SK-N-SH (cell line): ENCODE results near the gene CXorf66. TPM values are rescaled to one million over a fixed set of nuclear protein-coding genes. Genes with fewer than 3 reads are reported as not detected.

Experiments used
- CTCF ChIA-PET: fragments of 300-600, 350-600 bp; formaldehyde crosslinking; extraction: SDS; loops from one replicate; lab custom pipeline; 2021; lab: Yijun Ruan, JAX
- POLR2A ChIA-PET: fragments of 350-600 bp; sonication (Branson Sonifier 250); formaldehyde crosslinking; extraction: SDS; loops from one replicate; lab custom pipeline; 2020; ENCODE audit warnings: antibody characterized with exemption, inconsistent platforms; lab: Yijun Ruan, JAX
- DNase-seq: peaks from one replicate; pipeline ENCODE4 v3.0.0; 2012
- H2AFZ ChIP-seq: fragments of 200-600 bp; sonication (generic); 2 replicates; pipeline ENCODE4 v1.8.1; 2016; ENCODE audit warnings: antibody characterized with exemption, mild to moderate bottlenecking, low read depth
- H3F3A ChIP-seq: fragments of 200-600 bp; sonication (generic); replicated peaks from 2 replicates; pipeline ENCODE3; 2016; ENCODE audit warnings: antibody characterized with exemption, mild to moderate bottlenecking; ENCODE audit not compliant: insufficient read depth
- H3K27ac ChIP-seq, 2 experiments: fragments of 200-500 bp in 1 of 2; fragments of 200-600 bp in 1 of 2; sonication (Bioruptor generic) in 1 of 2; sonication (generic), shearing (Covaris generic) in 1 of 2; 2 replicates each; pipeline versions ENCODE4 v1.5.1 to v1.6.1; 2014 to 2016; ENCODE audit warnings: low read depth in 2 of 2, inconsistent platforms in 1 of 2, low read length in 1 of 2, mild to moderate bottlenecking in 1 of 2, mixed read lengths in 1 of 2
- H3K27me3 ChIP-seq: fragments of 200-600 bp; sonication (generic), shearing (Covaris generic); 2 replicates; pipeline ENCODE4 v1.6.1; 2016; ENCODE audit warnings: mixed run types; ENCODE audit not compliant: insufficient read depth
- H3K36me3 ChIP-seq, 2 experiments: fragments of 200-500 bp in 1 of 2; fragments of 200-600 bp in 1 of 2; sonication (Bioruptor generic) in 1 of 2; sonication (generic) in 1 of 2; replicated peaks in 1 of 2; 2 replicates each; pipeline versions ENCODE3 to v1.5.1; 2014 to 2016; ENCODE audit warnings: low read length in 1 of 2, mild to moderate bottlenecking in 1 of 2; ENCODE audit not compliant: insufficient read depth in 2 of 2, control insufficient read depth in 1 of 2
- H3K4me1 ChIP-seq, 2 experiments: fragments of 200-500 bp in 1 of 2; fragments of 200-600 bp in 1 of 2; sonication (Bioruptor generic) in 1 of 2; sonication (generic), shearing (Covaris generic) in 1 of 2; 2 replicates each; pipeline versions ENCODE4 v1.5.1 to v1.6.1; 2014 to 2016; ENCODE audit warnings: low read depth in 1 of 2, low read length in 1 of 2, mixed run types in 1 of 2; ENCODE audit not compliant: insufficient read depth in 2 of 2, control insufficient read depth in 1 of 2
- H3K4me2 ChIP-seq: fragments of 200-600 bp; sonication (generic), shearing (Covaris generic); 2 replicates; pipeline ENCODE4 v1.6.1; 2017; ENCODE audit warnings: mixed run types
- H3K4me3 ChIP-seq, 2 experiments: fragments of 200-500 bp in 1 of 2; fragments of 200-600 bp in 1 of 2; sonication (Bioruptor generic) in 1 of 2; sonication (generic), shearing (Covaris generic) in 1 of 2; 2 replicates each; pipeline versions ENCODE4 v1.5.1 to v1.8.1; 2014 to 2016; ENCODE audit warnings: low read depth in 2 of 2, inconsistent platforms in 1 of 2, low read length in 1 of 2, mild to moderate bottlenecking in 1 of 2, mixed read lengths in 1 of 2, moderate library complexity in 1 of 2
- H3K79me2 ChIP-seq: fragments of 200-600 bp; sonication (generic); 2 replicates; pipeline ENCODE4 v1.8.1; 2017; ENCODE audit warnings: mild to moderate bottlenecking; ENCODE audit not compliant: insufficient read depth
- H3K9ac ChIP-seq: fragments of 200-600 bp; sonication (generic); 2 replicates; pipeline ENCODE4 v1.6.1; 2017; ENCODE audit warnings: mixed run types
- H3K9me2 ChIP-seq: fragments of 200-600 bp; sonication (generic); 2 replicates; pipeline ENCODE4 v1.6.1; 2017; ENCODE audit warnings: mixed run types
- H3K9me3 ChIP-seq: fragments of 200-600 bp; sonication (generic); 2 replicates; pipeline ENCODE4 v1.6.1; 2017; ENCODE audit warnings: mixed run types, mild to moderate bottlenecking, moderate library complexity
- H4K20me1 ChIP-seq: fragments of 200-600 bp; sonication (generic); 2 replicates; pipeline ENCODE4 v1.6.1; 2017; ENCODE audit warnings: mild to moderate bottlenecking, mixed run types; ENCODE audit not compliant: insufficient read depth
- ELF1 ChIP-seq: IDR thresholded peaks from 2 replicates; pipeline ENCODE4 v1.4.0; 2012
- EP300 ChIP-seq, 2 experiments: IDR thresholded peaks; 2 replicates each; pipeline versions ENCODE4 v1.4.0 to v1.6.1; 2012; ENCODE audit warnings: borderline replicate concordance in 1 of 2, low read depth in 1 of 2, low read length in 1 of 2
- FOSL2 ChIP-seq: IDR thresholded peaks from 2 replicates; pipeline ENCODE4 v1.4.0; 2012; ENCODE audit warnings: low read depth, mild to moderate bottlenecking, moderate library complexity, borderline replicate concordance
- FOXJ3 ChIP-seq: sonication (generic); formaldehyde crosslinking; IDR thresholded peaks from 2 replicates; pipeline ENCODE4 v1.5.1; 2020; ENCODE audit warnings: mild to moderate bottlenecking, missing genetic modification reagents
- FOXM1 ChIP-seq: IDR thresholded peaks from 2 replicates; pipeline ENCODE4 v1.4.0; 2012; ENCODE audit warnings: low read depth, mild to moderate bottlenecking
- GATA2 ChIP-seq: sonication (generic); formaldehyde crosslinking; IDR thresholded peaks from 2 replicates; pipeline ENCODE4 v1.5.0; 2020; ENCODE audit warnings: mild to moderate bottlenecking, missing genetic modification reagents
- IRF3 ChIP-seq: fragments of 150-350 bp; IDR thresholded peaks from 2 replicates; pipeline ENCODE4 v1.6.1; 2016; ENCODE audit warnings: mild to moderate bottlenecking, low read depth, low read length
- JUND ChIP-seq: IDR thresholded peaks from 2 replicates; pipeline ENCODE4 v1.4.0; 2012
- MAX ChIP-seq: IDR thresholded peaks from 2 replicates; pipeline ENCODE4 v1.4.0; 2012; ENCODE audit warnings: low read depth
- RAD21 ChIP-seq: IDR thresholded peaks from 2 replicates; pipeline ENCODE4 v1.6.1; 2012; ENCODE audit warnings: mild to moderate bottlenecking, low read length
- RCOR1 ChIP-seq: fragments of 150-350 bp; IDR thresholded peaks from 2 replicates; pipeline ENCODE4 v1.6.1; 2017; ENCODE audit warnings: antibody characterized with exemption, low read length
- REST ChIP-seq: IDR thresholded peaks from 2 replicates; pipeline ENCODE4 v1.6.1; 2012; ENCODE audit warnings: mild to moderate bottlenecking, low read depth, low read length, moderate library complexity
- SIN3A ChIP-seq: IDR thresholded peaks from 2 replicates; pipeline ENCODE4 v1.6.1; 2012; ENCODE audit warnings: low read depth, mild to moderate bottlenecking, low read length, moderate library complexity, borderline replicate concordance
- TAF1 ChIP-seq: IDR thresholded peaks from 2 replicates; pipeline ENCODE4 v1.6.1; 2012; ENCODE audit warnings: low read depth, mild to moderate bottlenecking, low read length, moderate library complexity, borderline replicate concordance
- YY1 ChIP-seq: IDR thresholded peaks from 2 replicates; pipeline ENCODE4 v1.4.0; 2012; ENCODE audit warnings: low read depth, mild to moderate bottlenecking
- polyA plus RNA-seq, 3 experiments: library from polyadenylated mRNA; depleted of rRNA; stranded (reverse); fragments of >200 nt; gene quantifications; 2 replicates each; pipeline ENCODE4 v1.2.3, GENCODE V29; 2012
- TF ChIP-seq, protein P1 (sequence below): IDR thresholded peaks from 2 replicates; pipeline ENCODE4 v1.4.0; 2012; ENCODE audit warnings: low read depth, borderline replicate concordance
- TF ChIP-seq, protein P2 (sequence below): IDR thresholded peaks from 2 replicates; pipeline ENCODE4 v1.4.0; 2012; ENCODE audit warnings: low read depth, borderline replicate concordance

The CXorf66 gene
- polyA plus RNA-seq, 1 of the 3 experiments (the other 2 are of a cell fraction), result not detected

DNA sequence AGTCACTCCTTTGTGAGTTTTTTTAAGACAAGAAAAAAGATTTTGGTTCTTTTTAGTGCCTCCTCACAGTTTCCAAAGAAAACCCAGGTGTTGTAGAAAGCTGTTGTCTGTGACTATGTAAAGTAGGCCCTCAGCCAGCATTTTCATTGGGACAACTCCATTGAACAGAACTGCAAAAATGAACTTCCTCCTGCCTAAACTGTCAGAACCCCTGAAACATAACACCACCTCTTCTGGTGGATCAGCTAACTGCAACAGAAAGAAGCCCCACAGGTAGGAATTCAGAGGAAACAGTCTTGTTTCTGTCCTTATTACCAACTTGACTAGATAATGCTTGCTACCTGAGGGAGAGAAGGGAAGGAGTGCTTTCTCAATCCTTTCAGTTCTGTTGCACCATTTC is 29.1 kb downstream of the CXorf66 start:
- no peaks in the 10 kb centered on the region for H3K9me2 ChIP-seq
- no peaks in the 10 kb centered on the region for H3K27me3 ChIP-seq
- DNase-seq, result no peak
- H3K79me2 ChIP-seq, result peaks cover 6% of the 10 kb centered on the region; the same call in 1 of the 2 replicates
- H3K9me3 ChIP-seq, result no peaks in the 10 kb centered on the region
- TF ChIP-seq EP300 (IDR thresholded peaks at IDR 0.05; ENCODE audit: borderline replicate concordance in 1 of 2, low read depth in 1 of 2, low read length in 1 of 2) (no peak), MAX (no peak), REST (no peak), TAF1 (no peak), FOXM1 (no peak), FOSL2 (no peak), YY1 (no peak), IRF3 (no peak), FOXJ3 (no peak), GATA2 (CRISPR knock-in tag) (no peak), JUND (no peak), RCOR1 (no peak), ELF1 (no peak), SIN3A (no peak), RAD21 (no peak)
- TF ChIP-seq, protein P1, sequence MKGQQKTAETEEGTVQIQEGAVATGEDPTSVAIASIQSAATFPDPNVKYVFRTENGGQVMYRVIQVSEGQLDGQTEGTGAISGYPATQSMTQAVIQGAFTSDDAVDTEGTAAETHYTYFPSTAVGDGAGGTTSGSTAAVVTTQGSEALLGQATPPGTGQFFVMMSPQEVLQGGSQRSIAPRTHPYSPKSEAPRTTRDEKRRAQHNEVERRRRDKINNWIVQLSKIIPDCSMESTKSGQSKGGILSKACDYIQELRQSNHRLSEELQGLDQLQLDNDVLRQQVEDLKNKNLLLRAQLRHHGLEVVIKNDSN, result no peak
- TF ChIP-seq, protein P2, sequence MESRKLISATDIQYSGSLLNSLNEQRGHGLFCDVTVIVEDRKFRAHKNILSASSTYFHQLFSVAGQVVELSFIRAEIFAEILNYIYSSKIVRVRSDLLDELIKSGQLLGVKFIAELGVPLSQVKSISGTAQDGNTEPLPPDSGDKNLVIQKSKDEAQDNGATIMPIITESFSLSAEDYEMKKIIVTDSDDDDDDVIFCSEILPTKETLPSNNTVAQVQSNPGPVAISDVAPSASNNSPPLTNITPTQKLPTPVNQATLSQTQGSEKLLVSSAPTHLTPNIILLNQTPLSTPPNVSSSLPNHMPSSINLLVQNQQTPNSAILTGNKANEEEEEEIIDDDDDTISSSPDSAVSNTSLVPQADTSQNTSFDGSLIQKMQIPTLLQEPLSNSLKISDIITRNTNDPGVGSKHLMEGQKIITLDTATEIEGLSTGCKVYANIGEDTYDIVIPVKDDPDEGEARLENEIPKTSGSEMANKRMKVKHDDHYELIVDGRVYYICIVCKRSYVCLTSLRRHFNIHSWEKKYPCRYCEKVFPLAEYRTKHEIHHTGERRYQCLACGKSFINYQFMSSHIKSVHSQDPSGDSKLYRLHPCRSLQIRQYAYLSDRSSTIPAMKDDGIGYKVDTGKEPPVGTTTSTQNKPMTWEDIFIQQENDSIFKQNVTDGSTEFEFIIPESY, result no peak
- no peaks in the 10 kb centered on the region for H3F3A ChIP-seq
- H2AFZ ChIP-seq, result no peak overlapping the region
- H3K4me1 ChIP-seq, result no peaks in the 10 kb centered on the region; a peak in 1 of 4 replicates
- H3K9ac ChIP-seq, result no peak overlapping the region
- H3K4me2 ChIP-seq, result no peak overlapping the region
- ChIA-PET CTCF (interaction anchor here (0.6 to 0.8 kb wide), 2 partner anchors 204 to 440 kb away, joined by 3 read pairs; no protein-coding TSS in a partner anchor), POLR2A (no interaction called here)
- H3K36me3 ChIP-seq, result no peaks in the 10 kb centered on the region
- H4K20me1 ChIP-seq, result no peaks in the 10 kb centered on the region; the same call in 1 of the 2 replicates
- H3K4me3 ChIP-seq, result no peak overlapping the region
- no peak overlapping the region for H3K27ac ChIP-seq
